Measurements from ENCODE around the gene ANKRD29.
"Not testable (repeated sequence)": the region's sequence is repeated elsewhere in the genome, so short reads cannot be mapped to it uniquely, and the experiment has no call there.

Gene ANKRD29

DNA sequence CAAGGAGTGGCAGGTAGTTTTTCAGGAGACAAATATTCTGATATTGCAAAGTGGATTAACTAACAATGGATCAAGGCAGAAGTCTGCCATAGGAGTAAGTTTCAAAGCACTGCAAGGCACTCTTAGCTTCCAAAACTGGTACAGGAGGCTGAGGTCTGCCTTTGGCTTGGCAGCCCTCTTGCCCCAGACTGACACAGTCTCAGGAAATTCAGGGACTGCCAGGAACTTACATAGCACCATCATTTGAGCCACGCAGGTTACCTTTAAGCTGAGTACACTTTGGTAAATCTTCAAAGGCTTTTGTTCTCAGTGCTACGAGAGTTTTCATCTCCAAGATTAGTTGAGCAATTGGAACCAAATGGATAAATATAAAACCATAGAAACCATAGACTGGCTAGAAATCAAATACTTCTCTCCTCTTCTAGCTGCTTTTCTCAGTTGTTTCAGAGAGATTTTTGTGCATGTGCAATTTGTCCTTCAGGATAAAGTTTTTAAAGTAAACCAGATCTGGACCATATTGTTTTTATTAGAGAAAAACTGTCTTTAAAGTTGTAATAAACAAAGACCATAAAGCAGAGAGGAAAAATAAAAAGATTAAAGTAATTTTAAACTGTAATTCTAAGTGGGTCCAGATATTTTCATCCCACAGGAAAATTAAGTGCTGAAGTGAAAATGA lies 18.8 kb downstream of the ANKRD29 start:
- no peak for DNase-seq

DNA sequence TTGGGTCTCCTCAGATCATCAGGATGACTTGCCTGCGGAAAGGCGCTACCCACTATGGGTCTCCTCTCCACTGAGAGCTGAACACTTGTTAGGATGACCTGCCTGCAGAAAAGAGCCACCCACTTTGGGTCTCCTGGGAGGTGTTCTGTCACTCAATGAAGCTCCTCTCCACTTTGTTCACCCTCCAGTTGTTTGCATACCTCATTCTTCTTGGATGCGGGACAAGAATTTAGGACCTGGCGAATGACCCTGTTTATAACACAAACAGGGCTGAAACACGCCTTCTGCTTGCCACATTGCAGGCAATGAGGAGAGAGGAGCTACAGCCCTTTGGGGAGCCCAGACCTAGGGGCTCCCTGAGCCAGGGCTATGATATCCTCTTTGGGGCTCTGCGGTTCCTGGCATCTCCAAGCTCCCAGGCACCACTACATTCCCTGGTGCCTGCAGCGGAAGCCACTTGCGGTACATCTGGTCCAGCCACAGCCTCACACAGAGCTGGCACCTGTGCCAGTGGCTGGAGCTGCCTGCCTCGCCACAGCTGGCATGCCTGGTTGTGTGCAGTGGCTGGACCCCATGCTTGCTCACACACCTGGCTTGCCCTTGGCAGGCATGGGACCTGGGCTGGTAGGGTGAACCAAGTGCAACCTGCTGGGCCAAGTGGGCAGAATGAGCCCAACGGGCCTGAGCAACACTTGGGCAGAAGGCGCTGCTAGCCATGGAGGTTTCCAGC lies 20.6 kb downstream of the ANKRD29 start:
- no peak for DNase-seq

DNA sequence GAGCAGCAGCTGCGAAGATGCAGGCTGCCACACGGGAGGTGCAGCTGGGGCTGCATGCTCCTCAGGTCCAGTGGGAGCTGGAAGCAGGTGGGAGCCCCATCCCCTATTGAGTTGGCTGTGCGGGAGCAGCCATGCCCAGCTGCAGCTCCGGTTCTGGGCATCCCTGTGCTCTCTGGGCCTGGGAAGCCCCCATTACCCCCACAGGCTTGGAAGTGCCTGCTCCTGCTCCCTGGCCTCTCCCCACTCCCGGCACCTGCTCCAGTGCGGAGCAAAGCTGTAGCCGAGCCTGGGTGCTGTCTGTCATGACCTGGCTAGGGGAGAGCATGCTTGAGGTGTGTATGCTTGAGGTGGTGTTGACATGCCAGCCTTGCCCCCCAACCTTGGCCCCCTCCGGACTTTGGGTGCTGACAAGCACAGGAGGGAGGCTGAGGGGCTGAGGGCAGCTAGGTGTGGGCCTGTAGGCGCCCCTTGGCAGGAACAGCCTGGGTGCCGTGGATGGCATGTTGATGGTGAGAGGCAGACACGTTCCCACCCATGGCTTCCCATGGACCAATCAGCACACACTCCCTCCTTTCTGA lies 21.5 kb downstream of the ANKRD29 start:
- no peak for DNase-seq

DNA sequence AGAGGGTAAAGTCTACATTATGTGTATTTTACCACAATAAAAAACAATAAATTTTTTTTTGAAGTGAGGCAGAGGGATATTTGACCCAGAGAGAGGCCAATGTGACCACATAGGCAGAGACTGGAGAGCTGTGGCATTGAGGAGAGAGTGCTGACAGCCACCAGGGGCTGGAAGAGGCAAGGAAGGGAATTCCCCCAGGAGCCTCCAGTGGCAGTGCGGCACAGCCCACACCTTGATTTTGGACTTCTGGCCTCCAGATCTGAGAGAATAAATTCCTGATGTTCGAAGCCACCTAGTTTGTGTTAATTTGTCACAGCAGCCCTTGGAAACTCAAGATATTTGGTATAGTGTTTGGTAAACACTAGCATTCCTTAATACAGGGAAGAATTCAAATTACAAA lies 22.7 kb downstream of the ANKRD29 start:
- no peak for DNase-seq

DNA sequence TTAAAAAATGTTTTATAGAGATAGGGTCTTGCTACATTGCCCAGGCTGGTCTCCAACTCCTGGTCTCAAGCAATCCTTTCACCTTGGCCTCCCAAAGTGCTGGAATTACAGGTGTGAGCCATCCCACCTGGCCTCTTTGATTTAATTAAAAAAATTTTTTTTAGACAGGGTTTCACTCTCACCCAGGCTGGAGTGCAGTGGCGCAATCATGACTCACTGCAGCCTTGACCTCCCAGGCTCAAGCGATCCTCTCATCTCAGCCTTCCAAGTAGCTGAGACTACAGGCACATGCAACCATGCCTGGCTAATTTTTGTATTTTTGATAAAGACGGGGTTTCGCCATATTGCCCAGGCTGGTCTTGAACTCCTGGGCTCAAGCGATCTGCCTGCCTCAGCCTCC lies 26.3 kb downstream of the ANKRD29 start:
- not testable (repeated sequence) for DNase-seq

DNA sequence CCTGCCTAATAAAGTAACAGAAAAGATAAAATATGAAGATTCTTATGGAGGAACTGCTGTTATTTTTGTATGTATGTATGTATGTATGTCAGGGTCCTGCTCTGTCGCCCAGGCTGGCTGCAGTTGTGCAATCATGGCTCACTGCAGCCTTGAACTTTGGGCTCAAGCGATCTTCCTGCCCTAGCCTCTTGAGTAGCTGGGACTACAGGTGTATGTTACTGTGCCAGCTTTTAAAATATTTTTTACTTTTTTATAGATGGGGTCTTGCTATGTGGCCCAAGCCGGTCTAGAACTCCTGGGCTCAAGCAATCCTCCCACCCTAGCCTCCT lies 26.7 kb downstream of the ANKRD29 start:
- DNase-seq = no peak

DNA sequence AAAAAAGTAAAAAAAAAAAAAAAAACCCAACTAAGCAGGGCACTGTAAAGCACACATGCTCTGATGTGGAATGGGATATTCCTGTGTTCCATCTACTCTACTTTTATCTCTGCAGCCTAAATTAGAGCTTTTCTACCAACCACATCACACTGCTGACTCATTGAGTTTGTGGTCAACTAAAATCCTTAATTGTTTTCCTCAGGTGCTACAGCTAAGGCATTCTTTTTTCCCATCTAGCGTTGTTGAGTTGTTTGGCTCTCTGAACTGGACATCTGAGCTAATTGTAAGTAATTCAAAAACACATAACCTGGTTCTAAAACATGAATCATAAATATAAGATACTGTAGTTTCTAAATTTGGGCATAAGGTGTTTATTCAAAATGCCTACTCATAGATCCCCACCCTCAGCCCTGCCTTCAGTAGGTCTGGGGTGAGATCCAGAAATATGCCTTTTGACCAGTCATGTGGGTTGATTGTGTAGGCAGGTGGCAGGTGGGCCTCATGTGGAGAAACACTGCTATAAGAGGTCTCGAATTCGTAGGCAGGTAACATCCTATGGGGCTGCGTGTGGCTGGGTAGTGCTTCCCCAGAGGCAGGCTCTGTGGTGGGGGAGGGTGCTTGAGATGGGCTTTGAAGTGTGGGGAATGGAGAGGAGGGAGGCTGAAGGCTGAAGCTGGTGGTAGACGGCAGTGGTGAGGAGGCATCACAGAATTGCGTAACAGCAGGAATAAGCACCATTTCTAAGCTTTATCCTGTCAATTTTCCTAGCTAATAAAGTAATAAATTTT lies 27.2 kb downstream of the ANKRD29 start:
- no peak for DNase-seq

DNA sequence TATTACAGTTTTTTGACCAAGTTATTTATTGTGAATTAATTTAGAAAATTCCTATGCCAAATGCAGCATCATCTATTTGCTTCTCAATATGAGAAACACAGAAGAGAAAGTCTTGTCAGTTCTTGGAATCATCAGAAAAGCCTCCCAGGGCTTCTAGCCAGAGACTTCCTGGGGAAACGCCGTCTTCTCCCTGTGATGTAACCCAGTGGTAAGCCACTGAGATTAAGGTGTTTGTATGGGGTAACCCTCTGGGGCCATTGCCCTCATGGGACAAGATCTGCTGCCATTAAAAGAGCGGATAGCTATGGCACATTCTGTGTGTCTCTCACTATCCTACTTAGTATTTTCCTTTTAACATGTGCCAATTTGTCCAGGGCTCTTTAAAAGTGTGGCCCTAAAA lies 28.0 kb downstream of the ANKRD29 start:
- DNase-seq = no peak

DNA sequence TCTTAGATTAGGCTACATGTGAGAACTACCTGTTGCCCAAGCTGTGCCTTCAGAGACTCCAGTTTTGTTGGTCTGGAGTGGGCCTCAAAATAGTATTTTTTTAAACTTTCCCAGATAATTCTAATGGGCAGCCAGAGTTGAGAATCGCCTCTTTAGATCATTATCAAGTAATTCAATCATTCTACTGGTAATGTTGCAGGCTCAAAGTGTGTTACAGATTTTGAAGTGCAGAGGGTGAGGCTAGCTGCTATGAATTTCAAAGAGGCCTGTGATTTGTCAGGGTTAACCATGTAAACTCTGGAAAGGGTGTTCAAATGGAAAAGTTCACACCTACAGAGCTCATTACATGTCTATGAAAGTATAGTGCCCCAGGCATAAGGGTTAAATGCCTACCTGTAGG lies 30.1 kb downstream of the ANKRD29 start:
- no peak for DNase-seq

DNA sequence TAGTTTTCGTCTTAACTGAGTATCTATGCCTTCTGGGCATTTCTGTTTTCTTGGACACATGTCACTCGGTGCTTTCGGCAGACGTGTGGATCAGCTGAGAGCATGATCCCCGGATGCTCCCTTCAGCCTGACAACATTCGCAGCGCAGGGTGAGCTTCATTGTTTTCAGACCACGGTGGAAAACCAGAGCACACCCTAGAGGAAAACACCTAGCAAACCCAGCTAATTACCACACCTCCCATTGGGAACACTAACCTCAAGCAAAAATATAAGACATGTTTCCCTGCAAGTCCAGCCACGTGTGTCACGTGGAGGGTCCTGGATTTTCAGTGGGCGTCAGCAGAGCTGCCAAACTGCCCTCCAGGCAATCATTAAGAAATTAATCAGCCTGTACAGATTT lies 31.0 kb downstream of the ANKRD29 start:
- no peak for DNase-seq

DNA sequence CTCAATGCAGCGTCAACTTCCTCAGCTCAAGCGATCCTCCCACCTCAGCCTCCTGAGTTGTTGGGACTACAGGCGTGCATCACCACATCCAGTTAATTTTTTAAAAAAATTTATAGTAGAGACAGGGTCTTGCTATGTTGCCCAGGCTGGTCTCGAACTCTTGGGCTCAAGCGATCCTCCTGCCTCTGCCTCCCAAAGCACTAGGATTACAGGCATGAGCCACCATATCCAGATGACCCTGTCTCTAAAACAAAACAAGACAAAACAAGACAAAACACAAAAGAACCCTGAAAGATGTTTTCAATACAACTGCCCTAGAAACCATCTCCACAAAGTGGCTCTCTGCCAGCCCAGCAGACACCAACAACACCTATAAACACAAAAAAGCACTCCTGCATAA lies 31.4 kb downstream of the ANKRD29 start:
- no peak for DNase-seq

DNA sequence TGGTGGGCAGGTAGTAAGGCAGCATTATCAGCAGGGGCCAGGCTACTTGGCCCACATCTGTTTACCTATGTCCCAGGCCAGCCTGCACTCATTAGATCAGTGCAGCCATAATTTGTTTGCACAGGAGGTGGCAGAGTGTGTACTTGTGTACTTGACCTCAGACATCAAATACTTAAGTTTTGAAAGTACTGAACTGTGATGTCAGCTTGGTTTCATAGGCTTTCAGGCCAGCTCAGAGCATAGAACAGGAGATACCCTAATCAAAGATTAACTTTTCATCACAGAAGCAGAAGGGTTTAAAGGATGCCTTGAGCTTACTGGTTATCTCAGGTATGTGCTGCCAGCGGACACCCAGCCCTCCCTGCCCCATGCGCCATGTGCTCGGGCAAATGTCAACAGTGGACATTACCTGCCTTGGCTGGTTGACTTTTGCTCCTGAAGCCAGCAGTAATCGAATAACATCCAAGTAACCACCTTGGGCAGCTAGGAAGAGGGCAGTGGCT lies 33.2 kb downstream of the ANKRD29 start:
- DNase-seq = no peak

DNA sequence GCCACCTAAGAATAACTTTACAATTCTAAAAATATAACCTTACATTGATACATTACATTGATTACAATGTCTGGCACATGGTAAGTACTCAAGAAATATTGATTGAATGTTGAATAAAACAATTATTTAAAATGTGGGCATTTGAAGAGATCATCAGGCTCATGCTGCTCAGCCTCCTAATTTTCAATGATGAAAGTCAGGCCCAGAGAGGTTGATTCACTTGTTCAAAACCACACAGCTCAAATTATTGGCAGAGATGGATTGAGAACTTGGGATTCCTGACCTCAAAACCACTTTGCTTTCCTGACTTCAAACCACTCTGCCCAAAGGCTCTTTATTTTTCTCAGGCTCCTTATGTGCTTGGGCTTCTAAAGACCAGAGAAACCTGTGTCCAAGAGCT lies 34.7 kb downstream of the ANKRD29 start:
- DNase-seq = no peak

DNA sequence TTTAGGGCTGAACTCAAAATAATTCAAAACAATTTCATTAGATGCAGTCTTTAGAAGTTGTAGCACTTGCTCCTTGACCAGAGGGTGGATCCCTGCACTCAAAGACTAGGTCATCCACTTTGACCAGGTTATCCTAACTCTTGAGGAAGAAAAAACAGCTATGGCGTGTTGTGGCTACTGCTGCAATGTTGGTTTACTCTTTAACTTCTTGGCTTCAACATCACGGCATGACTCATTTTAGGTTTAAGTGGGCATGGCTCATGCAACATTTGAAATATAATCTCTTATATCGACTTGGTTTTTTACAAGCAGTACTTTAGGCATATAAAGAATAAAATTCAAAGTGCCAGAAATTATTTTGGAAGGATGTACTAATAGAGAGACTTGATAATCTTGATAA lies 35.4 kb downstream of the ANKRD29 start:
- DNase-seq = no peak

DNA sequence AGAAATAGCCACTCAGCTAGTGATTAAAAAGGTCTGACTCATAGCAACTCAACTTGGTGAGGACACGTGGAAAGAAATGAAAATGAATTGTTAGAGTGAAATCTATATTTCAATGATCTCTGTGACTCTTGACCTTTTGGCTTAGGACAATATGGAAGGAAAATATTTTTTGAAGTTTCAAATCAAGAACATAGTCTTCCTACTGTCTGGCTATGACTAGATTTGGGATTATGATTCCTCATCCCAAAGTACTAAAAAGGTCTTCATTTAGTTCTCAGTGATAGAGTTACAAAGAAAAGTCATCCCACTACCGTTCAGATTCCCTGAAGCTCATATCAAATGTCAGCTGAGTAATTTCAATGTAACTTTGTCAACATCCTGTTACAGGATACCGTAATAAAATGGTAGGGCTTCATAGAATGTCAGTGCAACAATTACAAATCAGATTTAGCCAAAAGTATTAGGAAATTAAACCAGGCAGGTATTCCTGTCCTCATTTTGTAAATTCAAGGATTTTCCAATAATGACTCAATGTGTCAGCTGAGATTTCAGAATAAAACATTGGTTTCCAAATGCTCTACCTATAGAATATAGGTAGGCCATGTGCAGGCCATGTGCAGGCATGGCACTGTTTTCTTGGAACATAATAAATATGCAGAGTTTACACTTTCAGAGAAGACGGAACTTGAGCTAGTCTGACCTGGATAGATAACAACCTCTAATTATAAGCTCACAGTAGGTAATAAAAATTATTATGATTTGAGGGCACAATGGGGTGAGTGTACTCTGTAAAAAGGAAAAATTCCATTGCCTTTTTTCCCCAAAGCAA lies 36.0 kb downstream of the ANKRD29 start:
- DNase-seq = no peak

DNA sequence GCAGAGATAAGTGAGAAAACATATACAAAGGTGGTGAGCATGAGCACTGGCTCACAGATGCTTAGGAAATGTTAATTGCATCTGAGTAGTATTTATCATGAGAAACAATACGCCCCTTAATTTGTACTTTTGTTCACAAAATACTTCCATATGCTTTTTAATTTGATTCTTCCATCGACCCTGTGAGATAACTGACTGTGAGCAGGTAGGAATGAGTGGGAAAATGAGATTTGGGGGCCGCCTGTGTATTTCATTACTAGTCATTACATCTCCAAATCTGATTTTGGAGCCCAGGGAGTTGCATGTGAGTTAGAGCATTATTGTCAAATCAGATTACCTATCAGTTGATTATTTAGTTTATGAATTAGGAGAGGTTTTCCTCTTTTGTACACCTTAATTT lies 39.7 kb downstream of the ANKRD29 start:
- no peak for DNase-seq

DNA sequence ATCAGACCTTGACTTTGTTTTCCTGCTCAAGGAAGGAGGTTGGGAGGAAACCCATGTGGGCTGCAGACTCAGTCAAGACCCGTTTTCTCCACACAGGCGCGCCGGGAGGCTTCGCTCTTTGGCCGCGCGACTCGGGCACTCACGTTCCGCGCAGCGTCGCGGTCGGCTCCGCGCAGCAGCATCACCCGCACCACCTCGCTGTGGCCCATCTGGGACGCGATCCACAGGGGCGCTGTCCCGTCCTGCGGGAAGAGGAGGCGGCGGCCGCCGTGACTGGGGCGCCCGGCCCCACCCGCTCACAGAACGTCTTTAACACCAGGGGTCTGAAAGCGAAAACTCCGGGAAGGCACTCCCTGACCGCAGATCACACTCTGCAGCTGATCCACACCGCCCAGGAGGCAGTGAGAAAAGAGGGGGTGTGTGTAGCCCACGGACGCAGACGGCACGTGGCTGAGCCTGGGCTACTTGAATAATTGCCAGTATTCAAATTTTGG lies 43.3 kb downstream of the ANKRD29 start:
- DNase-seq = no peak

DNA sequence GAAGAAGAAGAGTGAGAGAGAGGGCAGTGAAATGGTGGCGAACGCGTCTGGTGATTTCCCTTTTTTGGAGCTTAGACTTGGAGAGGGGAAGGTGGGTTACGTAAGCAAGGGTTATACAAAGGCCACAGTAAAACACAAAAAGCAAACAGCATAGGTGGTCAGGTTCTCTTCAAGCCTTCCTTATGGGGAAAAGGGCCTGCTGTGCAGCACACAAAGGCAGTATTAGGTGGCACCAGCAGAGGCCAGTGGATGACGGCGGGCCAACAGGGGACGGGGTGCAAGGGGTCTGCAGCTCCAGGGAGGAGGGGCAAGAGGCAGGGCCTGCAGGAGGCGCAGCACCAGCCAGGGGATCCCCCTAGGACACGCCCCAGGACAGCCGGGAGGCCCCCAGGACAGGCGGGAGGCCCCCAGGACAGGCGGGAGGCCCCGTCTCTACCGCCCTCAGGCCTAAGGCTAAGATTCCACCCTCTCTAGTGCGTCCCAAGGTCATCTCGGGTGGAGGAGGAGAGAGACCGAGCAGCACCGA lies 43.8 kb downstream of the ANKRD29 start:
- no peak for DNase-seq

DNA sequence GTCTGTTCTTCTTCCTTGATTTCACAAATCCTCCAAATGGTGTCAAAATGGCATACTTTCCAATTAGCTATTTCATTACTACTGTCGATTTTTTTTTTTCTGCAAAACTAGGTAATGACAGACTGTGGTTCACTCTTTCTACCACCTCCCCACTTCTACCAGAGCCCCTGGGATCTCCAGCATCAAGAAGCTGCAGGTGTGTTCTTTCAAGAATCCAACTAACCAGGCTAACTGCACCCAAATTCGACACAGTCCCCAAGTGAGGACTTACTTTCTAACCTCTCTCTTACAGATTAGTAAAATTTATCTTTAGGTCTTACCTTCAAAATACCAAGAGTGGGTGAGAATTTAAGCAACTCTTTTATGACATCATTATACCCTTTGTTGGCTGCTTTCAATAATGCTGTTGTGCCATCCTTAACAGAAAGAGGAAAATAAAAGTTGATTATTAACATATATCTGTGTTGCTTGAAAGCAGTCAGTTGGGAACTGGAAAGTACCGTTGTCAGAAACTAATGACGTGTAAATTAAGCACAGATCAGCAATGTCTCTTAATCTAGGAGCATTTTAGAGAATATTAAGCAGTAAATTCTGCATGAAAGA lies 45.2 kb downstream of the ANKRD29 start:
- no peak for DNase-seq

DNA sequence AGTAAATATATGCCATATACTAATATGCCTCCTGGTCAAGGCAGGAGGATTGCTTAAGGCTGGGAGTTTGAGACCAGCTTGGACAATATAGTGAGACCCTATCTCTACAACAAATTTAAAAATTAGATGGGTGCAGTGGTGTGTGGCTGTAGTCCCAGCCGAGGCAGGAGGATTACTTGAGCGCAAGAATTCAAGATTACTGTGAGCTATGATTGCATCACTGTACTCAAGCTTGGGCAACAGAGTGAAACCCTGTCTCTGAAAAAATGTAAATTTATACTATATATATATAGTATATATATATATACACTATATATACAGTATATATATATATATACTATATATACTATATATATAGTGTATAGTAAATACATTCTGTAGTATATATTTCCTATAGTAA lies 46.5 kb downstream of the ANKRD29 start:
- no peak for DNase-seq

DNA sequence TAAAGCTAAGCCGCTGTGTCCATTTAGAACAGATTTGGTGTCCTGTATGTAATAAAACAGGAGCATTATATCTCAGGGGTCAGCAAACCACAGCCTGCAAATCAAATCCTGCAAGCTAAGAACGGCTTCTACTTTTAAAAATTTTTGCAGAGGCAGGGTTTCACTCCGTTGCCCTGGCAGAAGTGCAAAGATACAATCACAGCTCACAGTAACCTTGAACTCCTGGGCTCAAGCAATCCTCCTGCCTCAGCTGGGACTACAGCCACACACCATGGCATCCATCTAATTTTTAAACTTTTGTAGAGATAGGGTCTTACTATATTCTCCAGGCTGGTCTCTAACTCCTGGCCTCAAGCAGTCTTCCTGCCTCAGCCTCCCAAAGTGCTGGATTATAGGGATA lies 47.8 kb downstream of the ANKRD29 start:
- DNase-seq = no peak

DNA sequence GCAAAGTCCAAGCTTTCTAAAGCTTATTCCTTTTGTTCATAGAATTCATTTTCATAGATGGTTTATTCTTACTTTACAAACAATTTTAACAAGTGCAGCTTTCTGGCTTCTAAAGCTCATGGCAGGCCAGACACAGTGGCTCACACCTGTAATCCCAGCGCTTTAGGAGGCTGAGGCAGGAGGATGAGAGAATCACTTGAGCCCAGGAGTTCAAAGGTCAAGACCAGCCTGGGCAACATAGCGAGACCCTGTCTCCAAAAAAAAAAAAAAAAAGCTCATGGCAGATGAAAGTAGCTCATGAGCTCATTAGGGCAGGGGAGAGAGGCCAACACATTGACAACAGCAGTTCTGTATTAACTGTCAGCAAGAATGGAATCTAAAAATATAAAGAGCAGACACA lies 48.3 kb downstream of the ANKRD29 start:
- DNase-seq = no peak

Data from activated CD8-positive, alpha-beta memory T cell treated with anti-CD3 and anti-CD28 coated beads, Interleukin-2, amount 50 U/mL, for 4 hours (primary cell).